HG02678 (cell line): ENCODE data around the gene SEC24A.
"Not testable (repeated sequence)": the region's sequence is repeated elsewhere in the genome, so short reads cannot be mapped to it uniquely, and the experiment has no call there.

ENCODE experiments used
- ATAC-seq: cut with Tn5 transposase; IDR thresholded peaks from one replicate; pipeline ENCODE4 v1.9.1; 2021; ENCODE audit warnings: mild to moderate bottlenecking, moderate library complexity; ENCODE audit not compliant: unreplicated experiment

SEC24A gene

GRCh38 chr5:134738963-134739661 is 90.5 kb downstream of the SEC24A start:
- ATAC-seq = no peak

- ATAC-seq = no peak
Observed at GRCh38 chr5:134741052-134741451, 92.5 kb downstream of the SEC24A start.

- ATAC-seq = no peak
Observed at GRCh38 chr5:134742134-134742533, 93.5 kb downstream of the SEC24A start.

DNA sequence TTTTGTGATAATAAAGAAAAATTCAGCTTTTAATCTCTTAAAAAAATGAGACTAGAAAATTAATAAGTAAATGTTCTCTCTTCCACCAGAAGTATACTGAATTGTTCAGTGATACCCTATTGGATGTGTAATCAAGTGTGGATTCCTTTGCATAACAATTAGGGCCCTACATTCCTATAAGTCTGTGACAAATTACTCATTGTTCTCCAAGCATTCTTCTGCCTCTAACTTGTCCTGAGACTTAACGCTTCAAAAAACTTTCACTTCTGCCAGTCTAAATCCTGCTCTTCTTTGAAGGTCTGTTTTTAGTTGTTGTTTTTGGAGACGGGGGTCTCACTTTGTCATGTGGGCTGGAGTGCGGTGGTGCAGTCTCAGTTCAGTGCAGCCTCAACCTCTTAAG is 100.8 kb downstream of the SEC24A start:
- ATAC-seq = no peak

DNA sequence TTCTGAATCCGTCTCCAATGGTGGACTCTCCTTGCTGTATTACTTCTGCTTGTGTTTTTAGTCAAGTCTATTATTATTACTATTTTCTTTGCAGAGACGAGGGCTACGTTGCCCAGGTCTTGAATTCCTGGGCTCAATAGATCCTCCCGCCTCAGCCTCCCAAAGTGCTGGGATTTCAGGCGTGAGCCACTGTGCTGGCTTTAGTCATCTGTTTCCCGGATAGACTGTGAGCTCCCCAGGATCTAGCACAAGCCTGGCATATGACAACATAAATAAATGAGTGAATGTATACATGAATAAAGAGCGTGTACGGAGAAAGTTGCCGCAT is 109.6 kb downstream of the SEC24A start:
- no peak for ATAC-seq

- ATAC-seq = peak; percentile 98
Observed at GRCh38 chr5:134758504-134759341, 110.1 kb downstream of the SEC24A start, which contains the start of gene DDX46. Gene DDX46, plus strand, starts transcription at chr5:134758779. Its CDS starts 160 bp downstream, at chr5:134758939.

DNA sequence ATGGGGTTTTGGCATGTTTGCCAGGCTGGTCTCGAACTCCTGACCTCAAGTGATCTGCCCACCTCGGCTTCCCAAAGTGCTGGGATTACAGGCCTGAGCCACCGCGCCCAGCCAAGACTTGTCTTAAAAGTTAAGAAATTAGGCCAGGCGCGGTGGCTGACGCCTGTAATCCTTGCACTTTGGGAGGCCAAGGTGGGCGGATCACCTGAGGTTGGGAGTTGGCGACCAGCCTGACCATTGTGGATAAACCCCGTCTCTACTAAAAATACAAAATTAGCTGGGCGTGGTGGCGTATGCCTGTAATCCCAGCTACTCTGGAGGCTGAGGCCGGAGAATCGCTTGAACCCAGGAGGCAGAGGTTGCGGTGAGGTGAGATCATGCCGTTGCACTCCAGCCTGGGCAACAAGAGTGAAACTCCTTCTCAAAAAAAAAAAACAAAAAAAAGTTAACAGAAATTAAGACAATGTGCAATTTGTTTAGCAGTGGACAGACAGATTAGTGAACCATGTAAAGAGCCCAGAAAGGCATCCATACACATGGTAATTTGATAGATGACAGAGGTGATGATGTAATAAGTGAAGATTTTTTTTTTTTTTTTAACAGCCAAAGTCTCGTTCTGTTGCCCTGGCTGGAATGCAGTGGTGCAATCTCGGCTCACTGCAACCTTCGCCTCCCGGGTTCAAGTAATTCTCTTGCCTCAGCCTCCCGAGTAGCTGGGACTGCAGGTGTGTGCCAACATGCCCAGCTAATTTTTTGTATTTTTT is 119.1 kb downstream of the SEC24A start:
- not testable (repeated sequence) for ATAC-seq

DNA sequence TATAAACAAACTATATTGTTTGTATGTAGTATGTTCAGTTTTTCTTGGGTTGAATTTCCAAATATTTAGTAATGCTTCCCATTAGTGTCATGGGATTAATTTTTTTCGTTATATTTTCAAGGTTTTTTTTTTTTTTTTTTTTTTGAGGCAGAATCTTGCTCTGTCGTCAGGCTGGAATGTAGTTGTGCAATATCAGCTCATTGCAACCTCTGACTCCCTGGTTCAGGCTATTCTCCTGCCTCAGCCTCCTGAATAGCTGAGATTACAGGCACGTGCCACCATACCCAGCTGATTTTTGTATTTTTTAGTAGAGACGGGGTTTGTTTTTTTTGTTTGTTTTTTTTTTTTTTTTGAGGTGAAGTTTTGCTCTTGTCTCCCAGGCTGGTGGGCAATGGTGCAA is 120.6 kb downstream of the SEC24A start:
- ATAC-seq = no peak

DNA sequence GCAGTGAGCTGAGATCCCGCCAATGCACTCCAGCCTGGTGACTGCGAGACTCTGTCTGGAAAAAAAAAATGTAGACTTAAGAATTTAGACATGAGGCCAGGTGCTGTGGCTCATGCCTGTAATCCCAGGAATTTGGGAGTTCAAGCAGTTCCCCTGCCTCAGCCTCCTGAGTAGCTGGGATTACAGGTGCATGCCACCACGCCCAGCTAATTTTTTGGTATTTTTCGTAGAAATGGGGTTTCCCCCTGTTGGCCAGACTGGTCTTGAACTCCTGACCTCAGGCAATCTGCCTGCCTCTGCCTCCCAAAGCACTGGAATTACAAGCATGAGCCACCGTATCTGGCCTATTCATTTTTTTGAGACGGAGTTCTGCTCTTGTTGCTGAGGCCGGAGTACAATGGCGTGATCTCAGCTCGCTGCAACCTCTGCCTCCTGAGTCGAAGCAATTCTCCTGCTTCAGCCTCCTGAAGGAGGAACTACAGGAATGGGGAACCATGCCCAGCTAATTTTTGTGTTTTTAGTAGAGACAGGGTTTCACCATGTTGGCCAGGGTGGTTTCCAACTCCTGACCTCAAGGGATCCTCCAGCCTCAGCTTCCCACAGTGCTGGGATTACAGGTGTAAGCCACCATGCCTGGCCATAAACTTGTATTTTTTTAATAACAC is 124.0 kb downstream of the SEC24A start:
- no peak for ATAC-seq

GRCh38 chr5:134777366-134777765 is 128.8 kb downstream of the SEC24A start:
- ATAC-seq = no peak
